Measurements from ENCODE around the gene ITGAE. TPM values are rescaled to one million over a fixed set of nuclear protein-coding genes. Genes with fewer than 3 reads are reported as not detected.
"Not testable (repeated sequence)": the region's sequence is repeated elsewhere in the genome, so short reads cannot be mapped to it uniquely, and the experiment has no call there.

Gene ITGAE
- total RNA-seq, 1 experiment from 2014 or later: 47.0 TPM

- DNase-seq (ENCODE audit: low read depth): peak; percentile 27
Measured at GRCh38 chr17:3796110-3796821, 4.7 kb downstream of the ITGAE start.

GRCh38 chr17:3795390-3796102 lies 5.4 kb downstream of the ITGAE start:
- peak; percentile 29 for DNase-seq (ENCODE audit: low read depth)

GRCh38 chr17:3794557-3795389 lies 6.2 kb downstream of the ITGAE start:
- peak; percentile 88 for DNase-seq (ENCODE audit: low read depth)

- DNase-seq (ENCODE audit: low read depth): not testable (repeated sequence)
Measured at GRCh38 chr17:3794152-3794551, 6.8 kb downstream of the ITGAE start.

- not testable (repeated sequence) for DNase-seq (ENCODE audit: low read depth)
Measured at GRCh38 chr17:3793258-3793657, 7.7 kb downstream of the ITGAE start.

GRCh38 chr17:3792481-3792880 lies 8.5 kb downstream of the ITGAE start:
- DNase-seq (ENCODE audit: low read depth): no peak

GRCh38 chr17:3788200-3788599 lies 12.8 kb downstream of the ITGAE start:
- DNase-seq (ENCODE audit: low read depth): peak; percentile 50

GRCh38 chr17:3785323-3785722 lies 15.7 kb downstream of the ITGAE start:
- DNase-seq (ENCODE audit: low read depth): not testable (repeated sequence)

- DNase-seq (ENCODE audit: low read depth): no peak
Measured at GRCh38 chr17:3782751-3783150, 18.2 kb downstream of the ITGAE start.

GRCh38 chr17:3780986-3781385 lies 20.0 kb downstream of the ITGAE start:
- no peak for DNase-seq (ENCODE audit: low read depth)

GRCh38 chr17:3777366-3778120 lies 23.4 kb downstream of the ITGAE start:
- DNase-seq (ENCODE audit: low read depth): no peak

GRCh38 chr17:3773966-3774365 lies 27.0 kb downstream of the ITGAE start:
- DNase-seq (ENCODE audit: low read depth): no peak

GRCh38 chr17:3773511-3773910 lies 27.5 kb downstream of the ITGAE start:
- DNase-seq (ENCODE audit: low read depth): peak; percentile 65

- DNase-seq (ENCODE audit: low read depth): no peak
Measured at GRCh38 chr17:3772764-3773163, 28.2 kb downstream of the ITGAE start.

GRCh38 chr17:3771140-3771539 lies 29.8 kb downstream of the ITGAE start:
- no peak for DNase-seq (ENCODE audit: low read depth)

GRCh38 chr17:3770466-3770865 lies 30.5 kb downstream of the ITGAE start:
- no peak for DNase-seq (ENCODE audit: low read depth)

GRCh38 chr17:3768769-3769168 lies 32.2 kb downstream of the ITGAE start:
- no peak for DNase-seq (ENCODE audit: low read depth)

GRCh38 chr17:3768341-3768740 lies 32.6 kb downstream of the ITGAE start:
- DNase-seq (ENCODE audit: low read depth): no peak

GRCh38 chr17:3766779-3767178 lies 34.2 kb downstream of the ITGAE start:
- DNase-seq (ENCODE audit: low read depth): no peak

GRCh38 chr17:3765981-3766380 lies 35.0 kb downstream of the ITGAE start:
- DNase-seq (ENCODE audit: low read depth): no peak

GRCh38 chr17:3763777-3764170 lies 37.2 kb downstream of the ITGAE start:
- DNase-seq (ENCODE audit: low read depth): peak; percentile 29

Measured in Daoy (cell line).